MM.1S (cell line): Measurements from ENCODE around the gene KLF4.
A peak's percentile ranks its signal among the peaks of the same experiment; 100 is the strongest.

Experiments
- DNase-seq: peaks from one replicate; pipeline ENCODE4 v3.0.0-alpha.2; 2015
- H2AFZ ChIP-seq: fragments of 300-600 bp; sonication (generic); 2 replicates; pipeline ENCODE4 v1.6.0; 2016; ENCODE audit warnings: antibody characterized with exemption, low read length
- H3F3A ChIP-seq: fragments of 300-600 bp; sonication (generic); 2 replicates; pipeline ENCODE4 v1.6.1; 2016; ENCODE audit warnings: mild to moderate bottlenecking, antibody characterized with exemption, low read length, moderate library complexity, mixed read lengths; ENCODE audit not compliant: insufficient read depth
- H3K27ac ChIP-seq: fragments of 300-600 bp; sonication (generic); 2 replicates; pipeline ENCODE4 v1.5.1; 2016; ENCODE audit warnings: mild to moderate bottlenecking, low read length
- H3K27me3 ChIP-seq: fragments of 300-600 bp; sonication (generic); replicated peaks from 2 replicates; pipeline ENCODE4 v1.6.0; 2016; ENCODE audit warnings: low read length; ENCODE audit not compliant: insufficient read depth
- H3K36me3 ChIP-seq: fragments of 300-600 bp; sonication (generic); replicated peaks from 2 replicates; pipeline ENCODE4 v1.6.1; 2016; ENCODE audit warnings: mild to moderate bottlenecking, low read length, mixed read lengths; ENCODE audit not compliant: insufficient read depth
- H3K4me1 ChIP-seq: fragments of 300-600 bp; sonication (generic); 2 replicates; pipeline ENCODE4 v1.6.1; 2016; ENCODE audit warnings: low read length, mixed read lengths
- H3K4me2 ChIP-seq: fragments of 300-600 bp; sonication (generic); 2 replicates; pipeline ENCODE4 v1.6.0; 2016; ENCODE audit warnings: low read depth, low read length
- H3K4me3 ChIP-seq: fragments of 300-600 bp; sonication (generic); 2 replicates; pipeline ENCODE4 v1.5.1; 2016; ENCODE audit warnings: low read length, mixed read lengths
- H3K79me2 ChIP-seq: fragments of 300-600 bp; sonication (generic); 2 replicates; pipeline ENCODE4 v1.6.1; 2016; ENCODE audit warnings: mixed run types, low read length, mixed read lengths
- H3K9ac ChIP-seq: fragments of 300-600 bp; sonication (generic); 2 replicates; pipeline ENCODE4 v1.6.1; 2016; ENCODE audit warnings: low read length, mixed read lengths
- H3K9me2 ChIP-seq: fragments of 300-600 bp; sonication (generic); replicated peaks from 2 replicates; pipeline ENCODE4 v1.6.1; 2016; ENCODE audit warnings: mild to moderate bottlenecking, low read length, mixed read lengths; ENCODE audit not compliant: insufficient read depth
- H3K9me3 ChIP-seq: fragments of 300-600 bp; sonication (generic); replicated peaks from 2 replicates; pipeline ENCODE4 v1.6.1; 2016; ENCODE audit warnings: mild to moderate bottlenecking, low read length, mixed read lengths; ENCODE audit not compliant: insufficient read depth
- H4K20me1 ChIP-seq: fragments of 300-600 bp; sonication (generic); 2 replicates; pipeline ENCODE4 v1.6.1; 2016; ENCODE audit warnings: mild to moderate bottlenecking, low read length, moderate library complexity, mixed read lengths; ENCODE audit not compliant: insufficient read depth
- CTCF ChIP-seq: fragments of 300-600 bp; sonication (generic); IDR thresholded peaks from 2 replicates; pipeline ENCODE4 v1.5.1; 2016; ENCODE audit warnings: antibody characterized with exemption, low read length, mixed read lengths
- EZH2 ChIP-seq: fragments of 300-600 bp; sonication (generic); optimal IDR thresholded peaks from 2 replicates; pipeline ENCODE3; 2017; ENCODE audit warnings: low read depth, mild to moderate bottlenecking, antibody characterized with exemption, low read length, mixed read lengths
- EZH2phosphoT487 ChIP-seq: fragments of 300-600 bp; sonication (generic); IDR thresholded peaks from 2 replicates; pipeline ENCODE4 v1.6.1; 2018; ENCODE audit warnings: antibody characterized with exemption, low read length

The KLF4 gene

GRCh38 chr9:107489144-107489673, 360 bp downstream of the KLF4 start:
- Histone ChIP-seq H2AFZ (peak overlapping the region; percentile 67), H3K4me1 (no peaks in the 10 kb centered on the region), H3K27me3 (no peaks in the 10 kb centered on the region), H3K9me2 (no peaks in the 10 kb centered on the region), H3K27ac (peak overlapping the region; percentile 27; the same call in 1 of the 2 replicates), H4K20me1 (no peaks in the 10 kb centered on the region), H3K4me2 (peak overlapping the region; percentile 92), H3F3A (peaks cover 3% of the 10 kb centered on the region; the same call in 1 of the 2 replicates), H3K36me3 (no peaks in the 10 kb centered on the region), H3K79me2 (no peaks in the 10 kb centered on the region), H3K4me3 (peak overlapping the region; percentile 65), H3K9ac (peak overlapping the region; percentile 70), H3K9me3 (no peaks in the 10 kb centered on the region)
- DNase-seq: no peak
- no peak for TF ChIP-seq EZH2phosphoT487
- no peak for TF ChIP-seq EZH2
- no peak for TF ChIP-seq CTCF

GRCh38 chr9:107488375-107489143, 1.0 kb downstream of the KLF4 start:
- H3K36me3 ChIP-seq: no peaks in the 10 kb centered on the region
- H3K9me2 ChIP-seq: no peaks in the 10 kb centered on the region
- peak overlapping the region; percentile 65 for H3K4me3 ChIP-seq
- TF ChIP-seq CTCF: no peak
- no peak for TF ChIP-seq EZH2
- TF ChIP-seq EZH2phosphoT487: no peak
- DNase-seq: no peak
- no peaks in the 10 kb centered on the region for H3K79me2 ChIP-seq
- H2AFZ ChIP-seq: peak overlapping the region; percentile 67
- peak overlapping the region; percentile 70 for H3K9ac ChIP-seq
- no peaks in the 10 kb centered on the region for H3K4me1 ChIP-seq
- peak overlapping the region; percentile 27; the same call in 1 of the 2 replicates for H3K27ac ChIP-seq
- H3K4me2 ChIP-seq: peak overlapping the region; percentile 92
- peaks cover 3% of the 10 kb centered on the region; the same call in 1 of the 2 replicates for H3F3A ChIP-seq
- no peaks in the 10 kb centered on the region for H4K20me1 ChIP-seq
- no peaks in the 10 kb centered on the region for H3K27me3 ChIP-seq
- no peaks in the 10 kb centered on the region for H3K9me3 ChIP-seq

- Histone ChIP-seq H3K4me2 (no peak overlapping the region), H4K20me1 (no peaks in the 10 kb centered on the region), H3K27me3 (no peaks in the 10 kb centered on the region), H3K27ac (no peak overlapping the region), H3K4me1 (no peaks in the 10 kb centered on the region), H3K9me2 (no peaks in the 10 kb centered on the region), H3F3A (peaks cover 3% of the 10 kb centered on the region; the same call in 1 of the 2 replicates), H3K9me3 (no peaks in the 10 kb centered on the region), H3K36me3 (no peaks in the 10 kb centered on the region), H3K4me3 (no peak overlapping the region), H2AFZ (no peak overlapping the region), H3K79me2 (no peaks in the 10 kb centered on the region), H3K9ac (no peak overlapping the region)
- no peak for DNase-seq
- no peak for TF ChIP-seq CTCF
- TF ChIP-seq EZH2phosphoT487: no peak
- no peak for TF ChIP-seq EZH2
Measured at GRCh38 chr9:107487521-107488374, 1.8 kb downstream of the KLF4 start.
